D721Med (cell line): ENCODE data around the gene RAD1.

Experiments
- DNase-seq: peaks from one replicate; pipeline ENCODE4 v3.0.0; 2011; ENCODE audit warnings: low spot score; ENCODE audit not compliant: insufficient read length
- FAIRE-seq: peaks from 2 replicates; lab custom pipeline; 2011; peaks lifted over from hg19 to GRCh38; lab: Jason Lieb, UNC
- CTCF ChIP-seq: IDR thresholded peaks from 2 replicates; pipeline ENCODE4 v1.5.1; 2012; ENCODE audit warnings: mild to moderate bottlenecking, control low read depth; ENCODE audit not compliant: insufficient read depth; ENCODE audit errors: missing control alignments

Gene RAD1

GRCh38 chr5:34889394-34889793 is 25.9 kb downstream of the RAD1 start:
- TF ChIP-seq CTCF: no peak

GRCh38 chr5:34886392-34887119 is 28.7 kb downstream of the RAD1 start:
- DNase-seq (no peak), FAIRE-seq (no peak)
- TF ChIP-seq CTCF: no peak

More at GRCh38 chr5:34889394-34889793, 25.9 kb downstream of the RAD1 start:
- DNase-seq (no peak), FAIRE-seq (no peak)

DNA sequence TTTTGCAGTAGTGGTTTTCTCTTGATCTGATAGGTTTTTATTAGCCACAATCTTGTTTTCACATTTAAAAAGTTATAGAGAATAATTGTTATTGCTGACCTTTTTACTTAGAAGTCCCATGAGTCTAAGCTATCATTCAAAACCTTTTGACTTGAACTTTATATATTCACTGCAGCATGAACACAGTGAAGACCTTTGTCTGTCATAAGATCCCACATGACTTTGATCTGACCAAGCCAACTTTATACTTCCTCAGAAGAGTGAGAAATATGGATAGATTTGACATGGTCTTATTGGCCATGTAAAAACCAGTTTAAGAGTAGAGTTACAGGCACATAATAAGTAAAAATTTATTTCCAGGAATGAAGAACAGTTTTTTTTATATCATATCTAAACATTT is 34.1 kb downstream of the RAD1 start:
- DNase-seq: no peak
- no peak for FAIRE-seq
- no peak for TF ChIP-seq CTCF

- DNase-seq (no peak), FAIRE-seq (no peak)
- no peak for TF ChIP-seq CTCF
Measured at GRCh38 chr5:34876275-34876674, 39.0 kb downstream of the RAD1 start.

- TF ChIP-seq CTCF: no peak
- FAIRE-seq: no peak
- no peak for DNase-seq
Measured at GRCh38 chr5:34870382-34870781, 44.9 kb downstream of the RAD1 start.

DNA sequence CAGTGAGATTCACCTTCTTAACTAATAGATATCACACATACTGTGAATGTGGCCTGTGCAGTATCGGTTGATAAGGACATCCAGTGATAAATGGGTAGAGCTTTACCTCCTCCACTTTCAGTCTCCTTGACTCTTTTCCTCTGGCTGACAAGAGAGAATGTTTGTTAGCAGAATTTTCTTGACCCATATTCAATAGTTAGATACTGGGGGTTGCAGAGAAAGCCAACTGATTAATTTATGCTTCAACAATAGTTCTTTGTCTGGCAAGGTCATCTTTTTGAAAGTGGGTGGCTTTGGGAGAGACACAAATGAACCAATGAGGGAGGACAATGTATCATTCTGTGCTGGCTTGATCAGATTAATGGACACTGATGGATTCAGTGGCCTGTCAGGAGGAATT is 46.0 kb downstream of the RAD1 start:
- no peak for DNase-seq
- no peak for FAIRE-seq
- no peak for TF ChIP-seq CTCF

- DNase-seq (no peak), FAIRE-seq (no peak)
- TF ChIP-seq CTCF: no peak
Measured at GRCh38 chr5:34868791-34869190, 46.5 kb downstream of the RAD1 start.
